HCT116 (cell line): ENCODE results near the gene CCDC39. TPM values are rescaled to one million over a fixed set of nuclear protein-coding genes. Genes with fewer than 3 reads are reported as not detected.
A peak's percentile ranks its signal among the peaks of the same experiment; 100 is the strongest.

Experiments
- ATAC-seq: fragments of 200-7000 bp; cut with Tn5 transposase; 2 replicates; pipeline ENCODE4 v1.9.1; 2020; ENCODE audit warnings: mild to moderate bottlenecking, moderate library complexity
- BruUV-seq: library from RNA; stranded (reverse); fragments of 400-500 nt; replicated peaks from 2 replicates; lab custom pipeline; 2021; lab: Mats Ljungman, UMichigan
- CTCF ChIA-PET: fragments of 300-600 bp; sonication (Branson Sonifier 250); formaldehyde crosslinking; loops from one replicate; lab custom pipeline; 2021; ENCODE audit warnings: antibody characterized with exemption; lab: Charles Lee
- POLR2A ChIA-PET: fragments of 300-600, 350-600 bp; sonication (Branson Sonifier 250); formaldehyde crosslinking; loops from one replicate; lab custom pipeline; 2021; ENCODE audit warnings: antibody characterized with exemption; lab: Charles Lee
- RAD21 ChIA-PET, 2 experiments: fragments of 300-600 bp; sonication (Branson Sonifier 250); formaldehyde crosslinking; loops; one replicate each; lab custom pipeline; 2023; ENCODE audit warnings: low total read pairs in 2 of 2; ENCODE audit not compliant: uncharacterized antibody in 2 of 2, unreplicated experiment in 2 of 2, low non-redundant PET in 1 of 2; lab: Charles Lee
- DNase-seq: peaks from one replicate; pipeline ENCODE4 v3.0.0-alpha.2; 2010; ENCODE audit warnings: low read depth, low spot score
- H2AFZ ChIP-seq: fragments of 200-600 bp; shearing (Covaris generic), sonication (generic); 2 replicates; pipeline ENCODE4 v1.6.1; 2017; ENCODE audit warnings: low read depth, mixed run types, mixed read lengths, antibody characterized with exemption, low read length; ENCODE audit not compliant: poor library complexity, severe bottlenecking
- H3K27ac ChIP-seq: 2 replicates; pipeline ENCODE4 v1.5.1; 2012; ENCODE audit warnings: low read depth, low read length
- H3K27me3 ChIP-seq: fragments of 200-600 bp; sonication (generic); 2 replicates; pipeline ENCODE4 v1.6.1; 2016; ENCODE audit warnings: mixed run types, low read length, mixed read lengths; ENCODE audit not compliant: insufficient read depth
- H3K36me3 ChIP-seq, 2 experiments: fragments of 200-500 bp in 1 of 2; fragments of 200-600 bp in 1 of 2; sonication (Bioruptor generic) in 1 of 2; sonication (generic) in 1 of 2; 2 replicates each; pipeline versions ENCODE4 v1.5.1 to v1.6.1; 2014 to 2016; ENCODE audit warnings: low read length in 2 of 2, inconsistent platforms in 1 of 2, mixed read lengths in 1 of 2, mixed run types in 1 of 2; ENCODE audit not compliant: insufficient read depth in 2 of 2, control insufficient read depth in 1 of 2
- H3K4me1 ChIP-seq, 2 experiments: fragments of 200-600 bp in 1 of 2; sonication (generic) in 1 of 2; 2 replicates each; pipeline versions ENCODE4 v1.5.1 to v1.6.1; 2012 to 2017; ENCODE audit warnings: low read length in 2 of 2, inconsistent platforms in 1 of 2, mild to moderate bottlenecking in 1 of 2, mixed read lengths in 1 of 2, mixed run types in 1 of 2, moderate library complexity in 1 of 2; ENCODE audit not compliant: insufficient read depth in 2 of 2, control insufficient read depth in 1 of 2
- H3K4me2 ChIP-seq: fragments of 200-600 bp; sonication (generic); 2 replicates; pipeline ENCODE4 v1.6.1; 2017; ENCODE audit warnings: mixed run types, low read length, mixed read lengths
- H3K4me3 ChIP-seq, 2 experiments: fragments of 200-600 bp in 1 of 2; sonication (generic) in 1 of 2; replicated peaks in 1 of 2; 2 replicates each; pipeline ENCODE4 v1.5.1; 2011 to 2016; ENCODE audit warnings: low read length in 2 of 2, control low read depth in 1 of 2, low read depth in 1 of 2, mild to moderate bottlenecking in 1 of 2, mixed read lengths in 1 of 2, mixed run types in 1 of 2
- H3K79me2 ChIP-seq: fragments of 200-600 bp; sonication (generic); 2 replicates; pipeline ENCODE4 v1.6.1; 2017; ENCODE audit warnings: mild to moderate bottlenecking, mixed run types, low read length, moderate library complexity, mixed read lengths; ENCODE audit not compliant: insufficient read depth
- H3K9ac ChIP-seq: fragments of 200-600 bp; sonication (generic); 2 replicates; pipeline ENCODE4 v1.6.1; 2016; ENCODE audit warnings: low read length, mixed read lengths
- H3K9me2 ChIP-seq: fragments of 200-600 bp; sonication (generic), shearing (Covaris generic); 2 replicates; pipeline ENCODE4 v1.6.1; 2017; ENCODE audit warnings: mixed run types, mild to moderate bottlenecking, moderate library complexity; ENCODE audit not compliant: insufficient read depth
- H3K9me3 ChIP-seq, 2 experiments: fragments of 200-500 bp in 1 of 2; fragments of 200-600 bp in 1 of 2; sonication (Bioruptor generic) in 1 of 2; sonication (generic) in 1 of 2; 2 replicates each; pipeline ENCODE4 v1.6.1; 2014 to 2017; ENCODE audit warnings: low read length in 2 of 2, mixed read lengths in 2 of 2, inconsistent platforms in 1 of 2, low read depth in 1 of 2, mild to moderate bottlenecking in 1 of 2, mixed run types in 1 of 2, moderate library complexity in 1 of 2; ENCODE audit not compliant: control insufficient read depth in 1 of 2, insufficient read depth in 1 of 2
- H4K20me1 ChIP-seq: fragments of 200-600 bp; sonication (generic), shearing (Covaris generic); 2 replicates; pipeline ENCODE4 v1.6.1; 2017; ENCODE audit warnings: mixed run types, mild to moderate bottlenecking, moderate library complexity; ENCODE audit not compliant: insufficient read depth
- CBX3 ChIP-seq: IDR thresholded peaks from 2 replicates; pipeline ENCODE4 v1.6.1; 2012; ENCODE audit warnings: low read depth
- CEBPB ChIP-seq: IDR thresholded peaks from 2 replicates; pipeline ENCODE4 v1.6.1; 2012; ENCODE audit warnings: low read depth
- CTCF ChIP-seq, 3 experiments: fragments of 200-600 bp in 1 of 3; sonication (generic) in 1 of 3; IDR thresholded peaks in 2 of 3; conservative IDR thresholded peaks in 1 of 3; 2 replicates each; pipeline ENCODE4 v1.5.1; 2012 to 2017; ENCODE audit warnings: low read depth in 2 of 3, low read length in 2 of 3, antibody characterized with exemption in 1 of 3, borderline replicate concordance in 1 of 3, control low read depth in 1 of 3, mild to moderate bottlenecking in 1 of 3, mixed read lengths in 1 of 3, mixed run types in 1 of 3, moderate library complexity in 1 of 3; ENCODE audit not compliant: insufficient read depth in 1 of 3
- ELF1 ChIP-seq: IDR thresholded peaks from 2 replicates; pipeline ENCODE4 v1.6.1; 2012; ENCODE audit warnings: low read depth, borderline replicate concordance
- FOSL1 ChIP-seq: IDR thresholded peaks from 2 replicates; pipeline ENCODE4 v1.6.1; 2012; ENCODE audit warnings: low read depth
- POLR2AphosphoS5 ChIP-seq: IDR thresholded peaks from 2 replicates; pipeline ENCODE4 v1.6.1; 2011; ENCODE audit warnings: mild to moderate bottlenecking, low read depth, low read length, moderate library complexity
- RAD21 ChIP-seq: IDR thresholded peaks from 2 replicates; pipeline ENCODE4 v1.6.1; 2012; ENCODE audit warnings: low read depth, mild to moderate bottlenecking
- REST ChIP-seq: IDR thresholded peaks from 2 replicates; pipeline ENCODE4 v1.6.1; 2012; ENCODE audit warnings: low read depth
- ZFX ChIP-seq: fragments of 450-650 bp; IDR thresholded peaks from 2 replicates; pipeline ENCODE4 v1.6.1; 2017
- ZNF274 ChIP-seq: fragments of 200-500 bp; sonication (Bioruptor generic); IDR thresholded peaks from 2 replicates; pipeline ENCODE4 v1.6.1; 2014; ENCODE audit warnings: mild to moderate bottlenecking, low read depth, low read length, inconsistent platforms
- intact Hi-C: fragments of 100-400 bp; cut with micrococcal nuclease; formaldehyde crosslinking; loops from 2 replicates; pipeline ENCODE4 v1.10.0; 2022
- total RNA-seq: library from RNA; stranded (reverse); gene quantifications from one replicate; pipeline ENCODE4 v1.2.1, GENCODE V29; 2021; ENCODE audit not compliant: unreplicated experiment

The CCDC39 gene
- total RNA-seq, 1 experiment from 2014 or later: not detected

GRCh38 chr3:180633722-180634121 lies 45.6 kb downstream of the CCDC39 start:
- Histone ChIP-seq H3K9me2 (no peaks in the 10 kb centered on the region), H2AFZ (no peak overlapping the region), H3K4me3 (no peak overlapping the region), H3K9ac (no peak overlapping the region), H3K27ac (no peak overlapping the region), H3K36me3 (no peaks in the 10 kb centered on the region), H3K9me3 (no peaks in the 10 kb centered on the region), H3K79me2 (no peaks in the 10 kb centered on the region), H3K4me1 (no peaks in the 10 kb centered on the region), H3K27me3 (peaks cover 41% of the 10 kb centered on the region), H4K20me1 (no peaks in the 10 kb centered on the region), H3K4me2 (no peak overlapping the region)
- BruUV-seq: no TSS peak
- intact Hi-C loops: no loop called here
- ChIA-PET POLR2A (no interaction called here), CTCF (interaction anchor here (0.6 kb wide), 1 partner anchor 840 kb away, joined by 3 read pairs; no protein-coding TSS in a partner anchor), RAD21 (no interaction called here)
- ATAC-seq: peak; percentile 59
- no peak for DNase-seq
- no peak for TF ChIP-seq FOSL1
- no peak for TF ChIP-seq CEBPB
- no peak for TF ChIP-seq ELF1
- no peak for TF ChIP-seq ZFX
- TF ChIP-seq REST: no peak
- TF ChIP-seq RAD21: peak; percentile 16; the same call in 1 of the 2 replicates
- TF ChIP-seq ZNF274: no peak
- TF ChIP-seq POLR2AphosphoS5: no peak
- TF ChIP-seq CBX3: no peak
- 0 out of 6 replicates have a peak, but pooled peaks of 1 of the 3 experiments have one; percentile 4 for TF ChIP-seq CTCF (IDR thresholded peaks at IDR 0.05 in 2 of 3, conservative IDR thresholded peaks at IDR 0.05 in 1 of 3; ENCODE audit: borderline replicate concordance in 1 of 3, insufficient read depth in 1 of 3, low read depth in 2 of 3, low read length in 2 of 3)
